GM19025 (cell line): ENCODE data around the gene BTBD6.

Source experiments
- ATAC-seq: cut with Tn5 transposase; IDR thresholded peaks from one replicate; pipeline ENCODE4 v1.9.1; 2021; ENCODE audit warnings: mild to moderate bottlenecking, low read depth, moderate library complexity; ENCODE audit not compliant: unreplicated experiment

The BTBD6 gene

DNA sequence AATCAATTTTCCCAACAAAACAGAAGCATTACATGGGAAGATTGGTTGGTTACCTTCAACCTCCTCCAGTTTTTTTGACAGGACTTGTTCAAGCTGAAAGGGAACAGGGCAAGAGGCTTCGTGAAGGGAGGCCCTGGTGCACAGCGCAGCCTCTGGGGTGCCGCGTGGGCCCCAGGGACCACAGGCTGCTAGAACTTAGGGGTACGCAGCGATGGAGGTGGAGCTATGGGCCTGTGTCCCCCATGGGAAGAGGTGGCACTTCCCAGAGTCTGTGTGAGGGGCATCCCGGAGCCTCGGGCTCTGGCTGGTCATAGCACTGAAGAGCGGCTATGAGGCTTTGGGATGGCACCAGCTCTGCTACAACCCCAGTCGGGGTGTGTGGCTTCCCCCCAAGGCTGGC lies 22.1 kb upstream of the BTBD6 start:
- ATAC-seq: no peak

DNA sequence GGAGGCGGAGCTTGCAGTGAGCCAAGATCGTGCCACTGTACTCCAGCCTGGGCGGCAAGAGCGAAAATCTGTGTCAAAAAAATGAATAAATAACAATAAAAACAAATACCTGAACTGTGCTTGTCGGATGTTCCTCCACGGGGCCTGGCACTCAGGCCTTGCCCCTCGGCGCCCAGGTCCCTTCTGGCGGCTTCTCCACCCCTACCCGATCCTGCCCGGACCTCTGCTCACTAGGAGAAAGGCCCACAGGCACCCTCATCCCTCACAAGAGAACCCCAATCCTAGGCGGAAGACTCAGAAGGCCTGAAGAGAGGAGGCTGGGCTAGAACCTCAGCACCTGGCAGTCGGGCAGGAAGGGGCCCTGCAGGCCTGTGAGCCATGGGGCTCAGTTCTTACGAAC lies 21.0 kb upstream of the BTBD6 start:
- ATAC-seq: no peak

DNA sequence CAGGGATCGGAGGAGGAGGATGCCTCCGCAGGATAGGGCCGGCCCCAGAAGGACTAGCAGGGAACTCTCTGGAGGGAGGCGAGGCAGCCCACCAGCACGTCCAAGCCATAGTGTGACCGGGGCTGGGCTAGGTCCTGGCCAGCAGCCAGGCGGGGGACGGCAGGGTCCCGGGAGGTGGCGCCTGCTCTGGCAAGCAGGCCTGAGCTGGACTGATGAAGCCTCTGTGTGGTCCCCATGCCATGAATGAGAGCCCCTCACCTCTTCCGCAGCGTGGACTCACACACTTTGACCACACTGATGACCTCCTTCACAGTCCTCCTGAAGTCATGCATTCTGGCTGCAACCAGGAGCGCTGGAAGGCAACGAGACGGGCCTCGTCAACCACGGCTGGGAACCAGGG lies 19.8 kb upstream of the BTBD6 start:
- ATAC-seq: no peak

DNA sequence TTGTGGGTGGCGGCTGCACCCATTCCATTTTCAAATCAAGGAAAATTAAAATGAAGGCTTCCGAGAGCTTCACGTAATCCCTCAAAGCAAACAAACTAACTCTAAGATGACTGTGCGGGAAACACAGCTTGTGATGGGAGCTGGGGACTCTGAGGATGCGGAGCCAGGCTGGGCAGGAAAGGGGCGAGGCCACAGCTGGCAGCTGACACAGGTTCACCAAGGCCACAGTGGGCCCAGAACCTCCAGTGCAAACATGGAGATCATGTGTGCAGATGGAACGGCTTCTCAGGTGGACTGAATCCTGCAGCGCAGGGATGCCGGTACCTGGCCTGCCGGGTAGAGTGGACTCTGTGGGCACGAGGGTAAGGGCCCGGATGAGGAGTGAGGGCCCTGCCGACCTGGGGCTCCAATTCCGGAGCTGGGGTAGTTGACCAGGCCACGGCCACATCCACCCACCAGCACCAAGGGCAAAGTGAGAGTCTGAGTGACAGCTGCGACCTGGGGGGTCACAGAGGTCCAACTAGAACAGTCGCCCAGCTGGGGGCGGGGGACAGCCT lies 19.2 kb upstream of the BTBD6 start:
- no peak for ATAC-seq

DNA sequence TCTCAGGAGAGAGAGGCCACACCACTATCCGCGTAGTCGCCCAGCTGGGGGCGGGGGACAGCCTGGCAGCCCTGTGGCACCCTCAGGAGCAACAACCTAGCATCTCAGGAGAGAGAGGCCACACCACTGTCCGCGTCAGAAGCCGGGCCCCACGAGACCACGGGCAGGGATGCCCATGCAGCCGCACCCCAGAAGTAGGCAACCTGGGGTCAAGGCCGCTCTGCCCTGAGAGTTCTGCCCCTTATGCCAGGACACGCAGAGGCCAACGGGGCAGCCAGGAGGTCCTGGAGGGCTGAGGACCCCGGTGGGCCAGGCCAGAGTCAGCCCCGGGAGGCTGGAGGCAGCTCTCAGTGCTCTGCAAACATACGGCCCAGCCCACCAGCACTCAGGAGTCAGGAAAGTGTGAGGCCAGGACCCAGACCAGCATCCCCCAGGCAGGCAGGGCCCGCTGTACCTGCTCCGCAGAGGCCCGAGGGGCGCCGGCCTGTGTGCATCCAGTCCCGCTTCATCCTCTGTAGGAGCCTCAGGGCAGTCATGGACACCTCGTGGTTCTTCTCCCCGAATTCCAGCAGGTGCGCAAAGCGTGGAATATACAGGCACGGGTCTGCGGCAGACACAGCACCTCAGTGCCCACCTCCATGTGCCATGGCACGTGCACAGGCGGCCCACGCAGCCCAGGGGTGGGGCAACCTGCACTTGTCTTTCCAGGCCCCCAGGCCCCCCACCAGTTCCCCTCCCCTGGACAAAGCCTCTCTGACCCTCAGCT lies 7.3 kb upstream of the BTBD6 start:
- ATAC-seq: no peak

DNA sequence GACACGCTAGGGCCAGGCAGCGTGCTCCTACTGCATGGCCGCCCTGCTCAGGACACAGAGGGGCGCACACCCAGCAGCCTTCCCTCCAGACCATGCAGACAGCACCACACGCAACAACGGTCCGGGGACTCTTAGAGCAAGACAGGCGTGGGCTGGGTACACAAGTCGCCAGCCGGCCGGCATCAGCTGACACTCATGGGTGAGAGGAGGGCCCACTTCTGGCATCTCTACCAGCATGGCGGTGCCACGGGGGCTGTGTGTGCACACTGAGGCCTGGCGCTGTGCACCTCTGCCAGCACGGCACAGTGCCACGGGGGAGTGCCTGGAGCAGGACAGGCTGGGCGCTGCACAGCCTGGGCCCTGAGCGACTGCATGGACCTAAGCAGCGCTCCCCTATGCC lies 6.7 kb upstream of the BTBD6 start:
- no peak for ATAC-seq

DNA sequence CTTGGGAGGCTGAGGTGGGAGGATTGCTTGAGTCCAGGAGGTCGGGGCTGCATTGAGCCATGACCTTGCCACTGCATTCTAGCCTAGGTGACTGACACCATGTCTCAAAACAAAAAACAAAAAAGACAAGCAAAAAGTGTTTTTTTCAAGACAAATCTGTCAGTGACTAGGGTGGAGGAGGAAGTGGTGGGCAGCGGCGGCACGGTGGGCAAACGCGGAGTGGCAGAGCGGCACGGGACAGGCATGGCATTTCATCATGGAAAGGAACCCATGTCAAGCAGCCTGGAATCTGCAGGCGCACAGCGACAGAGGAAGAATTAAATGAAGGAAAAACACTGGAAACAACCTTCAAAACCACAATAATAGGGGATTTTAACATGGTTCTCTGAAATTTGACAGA lies 4.0 kb upstream of the BTBD6 start:
- no peak for ATAC-seq

DNA sequence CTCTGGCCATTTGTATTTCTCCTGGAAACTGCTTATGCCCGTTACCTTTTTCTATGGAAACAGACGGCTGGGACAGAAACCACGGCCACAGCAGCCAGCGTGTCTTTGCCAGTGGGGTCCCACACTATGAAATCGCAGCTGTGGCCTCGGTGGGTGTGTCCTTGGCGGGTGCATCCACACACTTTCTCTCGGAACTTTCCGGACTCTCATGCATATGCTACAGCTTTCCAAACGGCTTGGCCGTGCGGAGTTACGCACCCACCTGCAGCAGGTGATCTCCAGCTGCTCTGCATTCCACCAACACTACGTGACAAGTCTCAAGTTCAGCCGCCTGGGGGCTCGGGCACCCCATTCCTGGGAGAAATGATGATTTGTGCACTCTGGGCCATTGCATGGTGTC lies 1.3 kb upstream of the BTBD6 start:
- no peak for ATAC-seq

DNA sequence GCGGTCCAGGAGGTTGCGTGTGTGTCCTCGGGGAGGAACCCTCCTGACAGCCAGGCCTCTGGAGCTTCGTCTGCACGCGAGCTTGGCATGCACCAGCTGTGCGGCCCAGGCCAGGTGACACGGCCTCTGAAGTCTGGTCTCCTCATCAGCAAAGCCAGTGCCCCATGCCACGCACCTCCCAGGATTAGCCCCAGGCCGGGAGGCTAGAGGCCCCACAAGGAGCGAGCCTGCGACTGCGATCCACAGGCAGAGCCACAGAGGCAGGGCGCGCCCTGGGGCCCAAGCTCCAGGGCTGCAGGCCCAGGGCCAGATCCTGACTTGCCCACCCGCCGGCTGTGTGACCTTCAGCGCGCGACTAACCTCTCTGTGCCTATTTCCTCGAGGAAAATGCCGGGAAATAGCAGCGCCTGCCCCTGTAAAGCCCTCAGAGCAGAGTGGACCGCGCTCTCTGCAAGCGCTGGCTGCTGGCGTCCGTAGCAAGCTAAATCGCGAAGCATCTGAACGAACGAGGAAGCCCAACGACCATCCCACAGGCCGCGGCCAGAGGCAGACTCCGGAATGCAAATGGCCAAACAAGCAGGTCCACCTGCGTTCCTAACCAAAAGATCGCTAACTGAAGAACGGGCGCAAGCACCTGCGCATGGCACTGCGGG lies 492 bp upstream of the BTBD6 start:
- ATAC-seq: peak; percentile 26

DNA sequence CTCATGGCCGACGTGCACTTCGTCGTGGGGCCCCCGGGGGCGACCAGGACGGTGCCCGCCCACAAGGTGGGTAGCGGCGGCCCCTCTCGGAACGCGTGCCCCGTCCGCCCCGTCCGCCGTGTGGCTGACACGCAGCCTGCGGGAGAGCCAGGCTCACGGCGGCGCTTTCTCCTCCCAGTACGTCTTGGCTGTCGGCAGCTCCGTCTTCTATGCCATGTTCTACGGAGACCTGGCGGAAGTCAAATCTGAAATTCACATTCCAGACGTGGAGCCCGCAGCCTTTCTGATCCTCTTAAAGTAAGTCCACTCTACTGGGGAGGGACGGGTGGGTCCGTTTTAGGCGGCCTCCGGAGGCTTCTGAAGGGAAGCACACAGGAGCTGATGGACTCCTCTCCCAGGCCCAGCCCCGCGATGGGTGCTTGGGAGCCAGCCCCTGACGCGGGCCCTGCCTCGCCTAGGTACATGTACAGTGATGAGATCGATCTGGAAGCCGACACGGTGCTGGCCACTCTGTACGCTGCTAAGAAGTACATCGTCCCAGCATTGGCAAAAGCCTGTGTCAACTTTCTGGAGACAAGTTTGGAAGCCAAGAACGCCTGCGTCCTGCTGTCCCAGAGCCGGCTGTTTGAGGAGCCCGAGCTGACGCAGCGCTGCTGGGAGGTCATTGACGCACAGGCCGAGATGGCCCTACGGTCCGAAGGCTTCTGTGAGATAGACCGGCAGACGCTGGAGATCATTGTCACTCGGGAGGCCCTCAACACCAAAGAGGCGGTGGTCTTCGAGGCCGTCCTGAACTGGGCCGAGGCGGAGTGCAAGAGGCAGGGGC lies 1.1 kb downstream of the BTBD6 start:
- ATAC-seq: no peak

DNA sequence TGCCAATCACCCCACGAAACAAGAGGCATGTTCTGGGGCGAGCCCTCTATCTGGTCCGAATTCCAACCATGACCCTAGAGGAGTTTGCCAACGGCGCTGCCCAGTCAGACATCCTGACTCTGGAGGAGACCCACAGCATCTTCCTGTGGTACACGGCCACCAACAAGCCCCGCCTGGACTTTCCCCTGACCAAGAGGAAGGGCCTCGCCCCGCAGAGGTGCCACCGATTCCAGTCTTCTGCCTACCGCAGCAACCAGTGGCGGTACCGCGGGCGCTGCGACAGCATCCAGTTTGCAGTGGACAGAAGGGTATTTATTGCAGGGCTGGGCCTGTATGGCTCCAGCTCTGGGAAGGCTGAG lies 1.7 kb downstream of the BTBD6 start:
- ATAC-seq: no peak

DNA sequence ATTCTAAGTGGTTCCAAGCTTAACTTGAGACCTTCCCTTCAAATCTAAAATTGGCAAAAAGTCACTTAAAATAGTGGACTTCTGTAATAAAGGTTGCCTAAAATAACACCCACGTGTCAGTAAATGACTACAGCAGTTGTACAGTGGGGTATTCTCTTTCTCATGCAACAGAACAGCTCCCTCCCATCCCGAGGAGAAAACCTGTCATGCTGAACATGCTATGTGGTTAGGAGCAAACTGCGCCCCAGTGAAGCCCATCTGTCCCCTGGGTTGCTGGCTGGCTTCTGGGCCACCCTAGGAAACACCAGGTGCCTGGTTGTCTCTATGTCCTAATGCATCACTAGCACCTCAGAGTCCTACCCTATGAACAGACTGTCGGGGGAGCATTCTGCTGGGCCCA lies 2.7 kb downstream of the BTBD6 start:
- no peak for ATAC-seq

DNA sequence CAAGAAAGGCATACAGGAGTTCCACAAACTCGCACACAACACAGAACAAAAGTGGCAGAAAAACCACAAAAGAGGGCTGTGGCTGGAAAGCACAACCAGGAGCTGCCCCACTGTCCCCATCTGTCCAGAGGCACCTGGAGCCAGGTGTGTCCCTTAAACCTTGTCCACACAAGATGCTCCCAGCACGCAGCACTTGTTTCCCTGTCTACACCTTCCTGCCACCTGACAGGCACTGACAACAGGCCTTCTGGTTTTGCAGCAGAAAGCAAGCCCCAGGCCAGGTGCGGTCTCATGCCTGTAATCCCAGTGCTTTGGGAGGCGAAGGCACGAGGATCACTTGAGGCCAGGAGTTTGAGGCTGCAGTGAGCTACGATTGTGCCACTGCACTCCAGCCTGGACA lies 3.6 kb downstream of the BTBD6 start:
- ATAC-seq: no peak

DNA sequence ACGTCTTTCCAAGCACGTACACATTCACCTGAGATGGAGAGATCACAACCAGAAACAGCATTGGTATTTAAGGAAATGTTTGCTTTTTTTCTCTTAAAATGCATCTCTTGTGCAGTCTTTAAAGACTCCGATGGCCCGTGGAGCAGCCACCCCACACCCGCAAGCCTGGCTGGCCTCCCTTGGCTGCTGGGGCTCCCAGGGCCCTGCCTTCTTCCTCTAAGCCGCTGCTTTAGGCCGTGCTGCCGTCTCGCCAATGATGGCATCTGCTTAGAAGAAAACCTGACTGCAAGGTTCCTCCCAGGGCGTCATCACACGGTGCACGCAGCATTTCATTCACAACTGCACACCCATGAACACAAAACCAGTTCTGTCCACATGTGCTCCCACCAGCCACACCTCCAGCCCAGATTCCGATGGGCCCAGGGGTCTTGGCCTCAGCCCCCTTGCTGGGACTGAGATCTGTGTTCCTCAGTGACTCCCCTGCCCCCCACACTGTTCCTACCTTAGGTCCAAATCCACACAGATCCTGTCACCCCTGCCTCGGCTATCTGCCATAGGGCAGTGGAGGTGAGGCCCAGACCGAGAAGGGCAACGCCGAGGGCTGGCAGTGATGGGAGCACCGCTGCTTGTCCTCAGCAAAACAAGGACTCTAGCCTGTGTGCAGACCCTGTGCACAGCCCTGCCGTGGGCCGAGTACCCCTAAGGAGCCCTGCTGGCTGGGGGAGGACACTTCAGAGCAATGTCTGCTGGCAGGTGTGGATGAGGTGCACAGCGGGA lies 4.4 kb downstream of the BTBD6 start:
- ATAC-seq: no peak

DNA sequence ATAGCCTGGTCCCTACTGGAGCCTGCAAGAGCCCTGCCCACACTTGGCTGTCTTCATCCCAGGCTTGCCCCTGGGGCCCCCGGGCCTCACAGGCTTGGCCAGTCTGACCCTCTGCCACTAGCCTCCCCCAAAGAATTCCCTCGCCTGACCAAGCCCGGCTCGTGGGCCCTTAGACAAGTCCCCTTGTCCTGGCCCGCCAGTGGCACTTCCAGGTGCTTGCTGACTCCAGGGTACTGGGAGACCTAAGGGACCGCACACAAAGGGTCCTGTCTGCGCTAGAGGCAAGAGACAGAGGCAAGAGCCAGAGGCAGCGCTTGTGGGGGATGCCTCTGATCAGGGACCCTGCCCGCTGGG lies 5.0 kb downstream of the BTBD6 start:
- no peak for ATAC-seq

DNA sequence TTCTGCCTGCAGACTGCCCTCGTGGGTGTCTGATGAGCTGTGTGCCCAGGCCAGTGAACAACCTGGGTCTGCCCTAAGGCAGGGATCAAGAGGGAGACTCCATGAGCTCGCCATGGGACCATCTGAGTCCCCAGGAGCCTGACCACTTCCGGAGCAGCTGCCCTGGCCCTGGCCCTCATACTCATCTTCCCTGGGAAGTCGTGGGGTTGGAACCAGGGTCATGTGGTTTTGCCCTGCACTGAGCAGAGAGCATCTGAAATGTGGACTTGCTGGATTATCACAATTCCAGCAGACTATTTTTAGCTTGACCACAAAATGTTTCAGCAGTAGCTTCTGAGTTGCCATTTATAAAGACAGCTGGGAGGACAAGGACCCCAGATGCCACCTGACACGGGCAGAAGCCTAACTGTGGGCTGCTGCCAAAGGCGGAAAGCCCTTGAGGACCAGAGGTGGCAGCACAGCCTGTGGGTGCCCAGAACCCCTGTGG lies 6.7 kb downstream of the BTBD6 start:
- no peak for ATAC-seq

DNA sequence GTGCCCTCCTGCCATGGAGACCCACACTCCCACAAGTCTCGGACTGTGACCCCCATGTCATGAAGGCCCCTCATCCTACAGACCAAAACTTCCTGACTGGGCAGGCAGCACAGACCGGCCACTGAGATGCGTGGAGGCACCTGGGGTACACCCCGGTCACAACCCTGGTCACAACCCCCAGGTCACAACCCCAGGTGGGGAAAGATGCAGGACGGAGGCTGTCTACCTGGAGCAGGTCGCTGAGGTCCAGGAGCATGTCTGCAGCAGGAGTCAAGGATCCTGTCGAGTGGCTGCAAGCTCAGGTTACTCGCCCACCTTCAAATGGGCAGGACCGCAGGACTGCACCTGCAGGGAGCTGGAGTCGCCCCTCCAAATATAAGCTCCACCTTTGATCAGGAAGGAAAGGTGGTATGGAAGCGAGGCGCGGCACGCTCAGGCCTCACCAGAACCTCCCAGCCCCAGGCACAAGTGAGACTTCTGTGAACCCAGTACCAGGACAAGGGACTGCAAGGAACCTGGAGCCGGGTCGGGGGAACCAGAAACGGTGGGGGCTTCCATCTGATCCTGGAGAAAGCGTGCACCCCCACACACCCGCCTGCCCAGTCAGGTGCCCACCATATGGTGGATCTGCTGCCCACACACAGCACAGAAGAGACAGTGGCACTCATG lies 8.1 kb downstream of the BTBD6 start:
- no peak for ATAC-seq

DNA sequence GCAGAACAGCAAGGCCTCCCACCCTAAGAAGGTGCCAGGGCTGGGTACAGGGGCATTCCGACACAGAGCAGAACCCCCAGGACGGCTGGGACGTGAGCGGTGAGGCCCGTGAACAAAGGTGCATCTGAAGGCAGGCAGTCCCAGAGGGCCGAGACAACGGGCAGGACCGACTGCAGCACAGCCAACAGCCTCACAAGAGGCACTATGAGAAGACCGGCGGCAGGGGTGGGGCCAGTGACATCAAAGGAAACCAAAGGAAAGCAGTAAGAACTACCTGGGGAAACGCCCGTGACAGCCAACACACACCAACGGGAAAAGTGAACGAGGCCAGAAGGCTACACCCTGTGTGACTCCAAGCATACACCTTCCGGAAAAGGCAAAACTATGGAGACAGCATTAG lies 9.1 kb downstream of the BTBD6 start:
- no peak for ATAC-seq

DNA sequence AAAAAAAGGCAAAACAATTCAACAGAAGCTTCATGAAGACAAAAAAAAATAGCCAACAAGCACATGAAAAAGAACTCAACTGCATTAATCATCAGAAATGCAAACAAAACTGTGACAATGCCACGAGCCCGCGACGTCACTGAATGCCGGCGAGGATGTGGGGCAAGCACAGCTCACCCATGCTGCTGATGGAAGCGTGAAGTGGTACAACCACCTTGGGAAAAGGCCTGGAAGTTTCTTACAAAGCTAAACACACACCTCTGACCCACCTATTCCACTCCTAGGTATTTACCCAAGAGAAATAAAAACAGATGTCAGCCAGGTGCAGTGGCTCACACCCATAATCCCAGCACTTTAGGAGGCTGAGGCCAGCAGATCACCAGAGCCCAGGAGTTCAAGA lies 10.5 kb downstream of the BTBD6 start:
- ATAC-seq: no peak

DNA sequence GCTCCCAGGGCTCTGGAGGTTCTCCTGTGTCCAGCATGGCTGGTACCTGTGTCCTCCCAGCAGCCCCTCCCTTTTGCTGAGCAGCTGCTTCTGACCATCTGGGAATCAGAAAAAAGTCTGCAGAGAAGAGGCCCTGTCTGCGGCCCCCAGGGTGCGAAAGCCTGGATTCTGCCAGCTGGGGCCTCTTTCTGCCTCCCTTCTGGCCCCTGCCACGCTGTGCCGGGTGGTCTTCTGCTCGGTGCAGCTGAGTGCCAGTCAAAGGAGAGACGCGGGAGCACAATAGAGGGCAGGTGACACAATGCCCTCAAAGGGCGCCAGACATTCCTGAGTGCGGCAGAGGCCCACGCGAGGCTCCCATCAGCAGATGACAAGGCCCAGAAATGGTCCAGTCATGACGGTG lies 12.6 kb downstream of the BTBD6 start:
- no peak for ATAC-seq
